A549 (cell line): ENCODE measurements around the gene TRABD. TPM values are rescaled to one million over a fixed set of nuclear protein-coding genes. Genes with fewer than 3 reads are reported as not detected.

Experiments
- ATAC-seq, 2 experiments: fragments of 200-7000 bp in 1 of 2; fragments of >200 bp in 1 of 2; cut with Nextera tagmentation in 1 of 2; cut with Tn5 transposase in 1 of 2; 3 replicates each; pipeline versions ENCODE4 v1.8.0 to v1.9.1; 2018 to 2020; ENCODE audit warnings: mild to moderate bottlenecking in 1 of 2, moderate library complexity in 1 of 2
- CTCF ChIA-PET: fragments of 300-600 bp; sonication (Branson Sonifier 250); formaldehyde crosslinking; extraction: SDS; loops from one replicate; lab custom pipeline; 2021; ENCODE audit warnings: antibody characterized with exemption, inconsistent platforms; lab: Yijun Ruan, JAX
- POLR2A ChIA-PET: fragments of 350-600 bp; formaldehyde crosslinking; extraction: SDS; loops from one replicate; lab custom pipeline; 2021; ENCODE audit warnings: antibody characterized with exemption, inconsistent platforms; lab: Yijun Ruan, JAX
- DNase-seq, 2 experiments: peaks; one replicate each; pipeline versions ENCODE4 v3.0.0 to v3.0.0-alpha.2; 2011 to 2016; ENCODE audit warnings: low read depth in 1 of 2, low spot score in 1 of 2
- FAIRE-seq: peaks from 2 replicates; lab custom pipeline; 2011; peaks lifted over from hg19 to GRCh38; lab: Jason Lieb, UNC
- H3K27ac ChIP-seq, 2 experiments: fragments of >200 bp; sonication (Bioruptor Twin); formaldehyde crosslinking; 3 replicates each; pipeline ENCODE4 v1.5.1; 2016 to 2017
- H3K4me1 ChIP-seq: fragments of >200 bp; sonication (Bioruptor Twin); formaldehyde crosslinking; 3 replicates; pipeline ENCODE4 v1.6.1; 2016
- H3K4me2 ChIP-seq: fragments of >200 bp; sonication (Bioruptor Twin); formaldehyde crosslinking; 3 replicates; pipeline ENCODE4 v1.6.1; 2016
- H3K4me3 ChIP-seq: fragments of >200 bp; sonication (Bioruptor Twin); formaldehyde crosslinking; 3 replicates; pipeline ENCODE4 v1.5.1; 2016
- H3K9me3 ChIP-seq: fragments of >200 bp; sonication (Bioruptor Twin); formaldehyde crosslinking; 3 replicates; pipeline ENCODE4 v1.6.1; 2016
- ATOH8 ChIP-seq: fragments of 250-450 bp; sonication (Bioruptor Pico); IDR thresholded peaks from 2 replicates; pipeline ENCODE4 v1.5.0; 2020; ENCODE audit warnings: low read depth, mild to moderate bottlenecking, moderate library complexity
- BHLHE40 ChIP-seq: IDR thresholded peaks from 2 replicates; pipeline ENCODE4 v1.6.1; 2012; ENCODE audit warnings: low read depth, low read length, inconsistent platforms
- CBX8 ChIP-seq: fragments of 200-600 bp; sonication (generic); IDR thresholded peaks from 2 replicates; pipeline ENCODE4 v1.6.1; 2016
- CEBPB ChIP-seq, 2 experiments: fragments of >200 bp in 1 of 2; sonication (Bioruptor Twin) in 1 of 2; formaldehyde crosslinking in 1 of 2; IDR thresholded peaks; 2 replicates each; pipeline ENCODE4 v1.6.1; 2012 to 2016
- CHD2 ChIP-seq: fragments of 150-350 bp; IDR thresholded peaks from 2 replicates; pipeline ENCODE4 v1.6.1; 2014; ENCODE audit warnings: low read length; ENCODE audit not compliant: partially characterized antibody
- CTCF ChIP-seq: fragments of >200 bp; sonication (Bioruptor Twin); formaldehyde crosslinking; IDR thresholded peaks from 3 replicates; pipeline ENCODE4 v1.5.1; 2016
- EHF ChIP-seq: fragments of 250-450 bp; sonication (Bioruptor Pico); IDR thresholded peaks from 2 replicates; pipeline ENCODE4 v1.5.0; 2020; ENCODE audit warnings: mild to moderate bottlenecking
- EP300 ChIP-seq, 2 experiments: fragments of >200 bp; sonication (Bioruptor Twin); formaldehyde crosslinking; IDR thresholded peaks; 2 replicates in 1 of 2; 3 replicates in 1 of 2; pipeline ENCODE4 v1.6.1; 2016 to 2017
- ESRRA ChIP-seq: fragments of 150-350 bp; IDR thresholded peaks from 2 replicates; pipeline ENCODE4 v1.6.1; 2014; ENCODE audit warnings: mild to moderate bottlenecking, low read length, borderline replicate concordance
- FOSL2 ChIP-seq, 2 experiments: fragments of 450-650 bp in 1 of 2; fragments of >200 bp in 1 of 2; sonication (Bioruptor Twin) in 1 of 2; formaldehyde crosslinking; IDR thresholded peaks; 2 replicates each; pipeline versions ENCODE4 v1.5.0 to v1.6.1; 2016 to 2020; ENCODE audit warnings: mild to moderate bottlenecking in 1 of 2, moderate library complexity in 1 of 2
- GATA3 ChIP-seq: IDR thresholded peaks from 2 replicates; pipeline ENCODE4 v1.6.1; 2012; ENCODE audit warnings: borderline replicate concordance
- HOXB5 ChIP-seq: fragments of 250-450 bp; sonication (Bioruptor Pico); IDR thresholded peaks from 2 replicates; pipeline ENCODE4 v1.5.0; 2020; ENCODE audit warnings: mild to moderate bottlenecking, moderate library complexity
- JUN ChIP-seq, 2 experiments: fragments of >200 bp; sonication (Bioruptor Twin); formaldehyde crosslinking; IDR thresholded peaks; 2 replicates in 1 of 2; 3 replicates in 1 of 2; pipeline ENCODE4 v1.6.1; 2016 to 2017
- KDM5A ChIP-seq: fragments of 200-600 bp; sonication (generic); IDR thresholded peaks from 2 replicates; pipeline ENCODE4 v1.6.1; 2016; ENCODE audit warnings: antibody characterized with exemption, mild to moderate bottlenecking
- MAZ ChIP-seq: fragments of 150-350 bp; IDR thresholded peaks from 2 replicates; pipeline ENCODE4 v1.6.1; 2014; ENCODE audit warnings: antibody characterized with exemption, low read depth, low read length, borderline replicate concordance
- NR3C1 ChIP-seq: fragments of >200 bp; sonication (Bioruptor Twin); formaldehyde crosslinking; IDR thresholded peaks from 3 replicates; pipeline ENCODE4 v1.6.1; 2017
- REST ChIP-seq: fragments of 200-600 bp; sonication (generic); IDR thresholded peaks from 2 replicates; pipeline ENCODE4 v1.6.1; 2016; ENCODE audit warnings: antibody characterized with exemption, mild to moderate bottlenecking, moderate library complexity
- RFX5 ChIP-seq: fragments of 450-650 bp; IDR thresholded peaks from 2 replicates; pipeline ENCODE4 v1.7.1; 2014; ENCODE audit warnings: antibody characterized with exemption, mild to moderate bottlenecking, moderate library complexity
- TFCP2L1 ChIP-seq: fragments of 250-450 bp; sonication (Bioruptor Pico); IDR thresholded peaks from 2 replicates; pipeline ENCODE4 v1.5.0; 2021; ENCODE audit warnings: mild to moderate bottlenecking
- TP53 ChIP-seq: fragments of 250-450 bp; sonication (Bioruptor Pico); IDR thresholded peaks from 2 replicates; pipeline ENCODE4 v1.5.0; 2021; ENCODE audit warnings: mild to moderate bottlenecking, moderate library complexity
- ZSCAN20 ChIP-seq: fragments of 250-450 bp; sonication (Bioruptor Pico); IDR thresholded peaks from 2 replicates; pipeline ENCODE4 v1.8.0; 2022; ENCODE audit warnings: mild to moderate bottlenecking, moderate library complexity
- WGBS: methylation state at CpG from one replicate; pipeline ENCODE4 v1.1.6; 2017; ENCODE audit errors: missing lambda C conversion rate; 5-methylcytosine and 5-hydroxymethylcytosine counted together
- polyA plus RNA-seq, 4 experiments: library from polyadenylated mRNA; depleted of rRNA in 3 of 4; stranded (reverse); fragments of >200 nt; fragmentation: RNase III in 1 of 4; extraction: RNeasy Plus Mini Kit Qiagen cat#74134 plus additional on column Dnase treatment in 1 of 4; gene quantifications; 2 replicates in 3 of 4; 3 replicates in 1 of 4; pipeline ENCODE4 v1.2.3, GENCODE V29; 2011 to 2017

TRABD gene
- polyA plus RNA-seq, 2 of the 4 experiments (the other 2 are of a cell fraction) = 14.8 to 30.4 TPM

DNA sequence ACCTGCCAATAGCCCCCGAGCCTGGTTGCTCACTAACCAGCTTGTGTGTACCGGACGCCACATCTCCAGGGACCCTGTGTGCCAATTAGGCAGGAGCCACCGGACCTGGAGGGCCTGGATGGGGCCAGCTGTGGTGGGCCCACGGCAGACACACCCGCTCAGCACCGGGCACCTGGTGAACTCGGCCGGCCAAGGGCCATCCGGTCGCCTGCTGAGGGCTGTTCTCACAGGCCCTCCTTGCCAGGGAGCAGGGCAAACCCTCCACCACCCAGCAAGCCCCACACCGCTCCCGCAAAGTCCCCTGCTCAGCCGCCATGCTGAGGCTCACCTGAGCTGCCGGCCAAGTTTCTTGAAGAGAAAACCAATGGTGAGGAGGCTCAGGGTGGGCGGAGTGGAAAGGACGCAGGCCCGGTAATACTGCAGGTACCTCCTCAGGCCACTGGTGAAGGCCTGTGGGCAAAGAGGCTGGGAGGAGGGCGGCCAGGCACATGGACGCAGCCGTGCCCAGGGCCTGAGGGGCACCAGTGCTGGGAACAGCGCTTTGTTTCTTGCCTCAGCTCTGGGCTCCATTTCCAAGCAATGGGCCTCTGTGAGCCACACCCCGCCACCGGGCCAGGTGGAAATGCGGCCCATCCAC, 42.0 kb downstream of the TRABD start:
- H3K4me1 ChIP-seq = no peaks in the 10 kb centered on the region
- ChIA-PET POLR2A (no interaction called here), CTCF (interaction anchor here (1.0 to 2.7 kb wide), 3 partner anchors 10 to 79 kb away, joined by 3 to 10 read pairs (median 4); no protein-coding TSS in a partner anchor)
- no peak for ATAC-seq
- no peak overlapping the region for H3K27ac ChIP-seq
- no peaks in the 10 kb centered on the region for H3K9me3 ChIP-seq
- no peak overlapping the region for H3K4me2 ChIP-seq
- no peak overlapping the region for H3K4me3 ChIP-seq
- no peak for FAIRE-seq
- 89% methylated on average over 15 of the region's 25 CpGs for WGBS
- no peak for DNase-seq
- TF ChIP-seq CEBPB (IDR thresholded peaks at IDR 0.05) (no peak), CHD2 (no peak), ZSCAN20 (no peak), RFX5 (no peak), KDM5A (no peak)

GRCh38 chr22:50228366-50228765, 42.7 kb downstream of the TRABD start:
- Histone ChIP-seq H3K4me2 (no peak overlapping the region), H3K4me1 (no peaks in the 10 kb centered on the region), H3K27ac (no peak overlapping the region), H3K9me3 (no peaks in the 10 kb centered on the region), H3K4me3 (no peak overlapping the region)
- DNase-seq (no peak), FAIRE-seq (no peak), ATAC-seq (no peak)
- POLR2A ChIA-PET = no interaction called here
- CTCF ChIA-PET = interaction anchor here (1.0 to 2.7 kb wide), 3 partner anchors 9 to 80 kb away, joined by 3 to 10 read pairs (median 4); no protein-coding TSS in a partner anchor
- 92% methylated on average over 5 of the region's 9 CpGs for WGBS
- TF ChIP-seq CTCF = no peak
- no peak for TF ChIP-seq FOSL2 (IDR thresholded peaks at IDR 0.05)
- no peak for TF ChIP-seq FOSL2 (CRISPR knock-in tag; IDR thresholded peaks at IDR 0.05)
- no peak for TF ChIP-seq EP300 (IDR thresholded peaks at IDR 0.05)
- TF ChIP-seq TP53 = no peak
- no peak for TF ChIP-seq MAZ
- TF ChIP-seq CBX8 = no peak
- no peak for TF ChIP-seq NR3C1
- TF ChIP-seq EHF = no peak
- no peak for TF ChIP-seq RFX5
- no peak for TF ChIP-seq ESRRA
- TF ChIP-seq KDM5A = no peak
- no peak for TF ChIP-seq BHLHE40
- TF ChIP-seq TFCP2L1 (CRISPR knock-in tag) = no peak
- TF ChIP-seq HOXB5 (CRISPR knock-in tag) = no peak
- no peak for TF ChIP-seq GATA3
- TF ChIP-seq JUN (IDR thresholded peaks at IDR 0.05) = no peak
- no peak for TF ChIP-seq ATOH8 (CRISPR knock-in tag)
- TF ChIP-seq REST = no peak
